Nephron progenitor cell (in vitro differentiated cells): ENCODE results near the gene GRK5.
A peak's percentile ranks its signal among the peaks of the same experiment; 100 is the strongest.

ENCODE experiments used
- DNase-seq: peaks from one replicate; pipeline ENCODE4 v3.0.0; 2021
- H3K27ac Mint-ChIP-seq: 2 replicates; pipeline ENCODE4 v1.8.0; 2021; ENCODE audit warnings: mild to moderate bottlenecking, moderate library complexity, mixed read lengths
- H3K27me3 Mint-ChIP-seq: 2 replicates; pipeline ENCODE4 v1.8.0; 2021; ENCODE audit warnings: mild to moderate bottlenecking, low read depth, mixed read lengths; ENCODE audit not compliant: poor library complexity
- H3K36me3 Mint-ChIP-seq: 2 replicates; pipeline ENCODE4 v1.8.0; 2021; ENCODE audit warnings: low read depth, mixed read lengths
- H3K4me1 Mint-ChIP-seq: 2 replicates; pipeline ENCODE4 v1.8.0; 2021; ENCODE audit warnings: mixed read lengths
- H3K4me3 Mint-ChIP-seq: 2 replicates; pipeline ENCODE4 v1.8.0; 2021; ENCODE audit warnings: mild to moderate bottlenecking, moderate library complexity, mixed read lengths
- H3K9me3 Mint-ChIP-seq: 2 replicates; pipeline ENCODE4 v1.8.0; 2021; ENCODE audit warnings: mild to moderate bottlenecking, moderate library complexity, mixed read lengths
- TF ChIP-seq, protein P1 (sequence below): fragments of 200-600 bp; sonication (generic); IDR thresholded peaks from 2 replicates; pipeline ENCODE4 v1.5.0; 2021; ENCODE audit warnings: antibody characterized with exemption

GRK5 gene

GRCh38 chr10:119414081-119414611, 206.8 kb downstream of the GRK5 start:
- Mint-ChIP-seq H3K27ac (peak overlapping the region; percentile 96), H3K4me1 (peaks cover 96% of the 10 kb centered on the region), H3K4me3 (peak overlapping the region; percentile 39), H3K27me3 (peaks cover 9% of the 10 kb centered on the region), H3K36me3 (no peaks in the 10 kb centered on the region), H3K9me3 (no peaks in the 10 kb centered on the region)
- no peak for DNase-seq
- TF ChIP-seq, protein P1, sequence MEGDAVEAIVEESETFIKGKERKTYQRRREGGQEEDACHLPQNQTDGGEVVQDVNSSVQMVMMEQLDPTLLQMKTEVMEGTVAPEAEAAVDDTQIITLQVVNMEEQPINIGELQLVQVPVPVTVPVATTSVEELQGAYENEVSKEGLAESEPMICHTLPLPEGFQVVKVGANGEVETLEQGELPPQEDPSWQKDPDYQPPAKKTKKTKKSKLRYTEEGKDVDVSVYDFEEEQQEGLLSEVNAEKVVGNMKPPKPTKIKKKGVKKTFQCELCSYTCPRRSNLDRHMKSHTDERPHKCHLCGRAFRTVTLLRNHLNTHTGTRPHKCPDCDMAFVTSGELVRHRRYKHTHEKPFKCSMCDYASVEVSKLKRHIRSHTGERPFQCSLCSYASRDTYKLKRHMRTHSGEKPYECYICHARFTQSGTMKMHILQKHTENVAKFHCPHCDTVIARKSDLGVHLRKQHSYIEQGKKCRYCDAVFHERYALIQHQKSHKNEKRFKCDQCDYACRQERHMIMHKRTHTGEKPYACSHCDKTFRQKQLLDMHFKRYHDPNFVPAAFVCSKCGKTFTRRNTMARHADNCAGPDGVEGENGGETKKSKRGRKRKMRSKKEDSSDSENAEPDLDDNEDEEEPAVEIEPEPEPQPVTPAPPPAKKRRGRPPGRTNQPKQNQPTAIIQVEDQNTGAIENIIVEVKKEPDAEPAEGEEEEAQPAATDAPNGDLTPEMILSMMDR, result no peak

- H3K27ac Mint-ChIP-seq, result no peak overlapping the region
- no peak for DNase-seq
- H3K4me1 Mint-ChIP-seq, result peaks cover 94% of the 10 kb centered on the region
- H3K36me3 Mint-ChIP-seq, result no peaks in the 10 kb centered on the region
- no peaks in the 10 kb centered on the region for H3K9me3 Mint-ChIP-seq
- TF ChIP-seq, protein P1, result no peak
- H3K27me3 Mint-ChIP-seq, result peaks cover 9% of the 10 kb centered on the region
- H3K4me3 Mint-ChIP-seq, result no peak overlapping the region
Measured at GRCh38 chr10:119415121-119415520, 207.8 kb downstream of the GRK5 start.

DNA sequence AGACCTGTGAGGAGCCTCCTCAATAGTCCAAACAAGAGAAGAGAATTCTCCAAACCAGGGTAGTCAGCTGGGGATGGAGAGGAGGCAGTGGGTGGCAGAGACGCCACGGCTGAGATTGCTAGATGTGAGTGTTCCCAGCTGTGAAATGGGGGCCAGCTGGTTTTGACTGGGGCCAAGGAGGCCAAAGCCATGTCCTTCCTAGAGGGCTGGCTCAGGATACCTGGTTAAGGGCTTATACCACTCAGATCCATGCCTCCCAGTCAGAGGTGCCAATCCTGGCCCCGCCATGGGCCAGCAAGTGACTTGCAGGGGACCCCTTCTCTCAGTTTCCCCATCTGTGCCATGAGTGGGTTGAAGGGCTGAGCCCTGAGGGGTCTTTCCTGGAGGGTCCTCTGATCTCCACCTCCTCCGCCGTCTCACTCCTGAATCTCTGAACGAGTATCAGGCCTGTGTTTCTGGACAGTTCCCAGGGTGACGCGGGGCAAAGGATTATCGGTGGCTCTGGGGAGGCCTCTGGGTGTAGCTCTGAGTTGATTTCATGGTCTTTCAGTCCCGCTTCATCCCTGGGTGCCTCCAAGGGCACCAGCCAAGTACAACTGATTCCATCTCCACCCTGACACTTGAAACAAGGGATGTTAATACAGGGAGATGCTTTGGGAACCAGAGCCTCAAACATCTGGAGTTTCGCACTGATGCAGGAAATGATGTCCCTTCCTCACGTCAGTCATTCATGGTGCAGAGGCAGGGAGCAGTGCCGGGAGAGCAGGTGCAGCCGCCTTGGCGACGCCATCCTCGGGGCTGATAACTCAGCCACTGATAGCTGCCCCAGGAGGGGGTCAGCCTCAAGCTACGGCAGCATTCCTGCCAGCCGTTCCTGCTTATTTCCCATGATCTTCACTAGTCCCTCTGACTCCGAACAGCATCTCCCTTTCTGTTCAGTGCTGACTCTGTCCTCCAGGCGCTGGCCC, 208.4 kb downstream of the GRK5 start:
- Mint-ChIP-seq H3K27ac (no peak overlapping the region), H3K4me3 (no peak overlapping the region), H3K27me3 (peaks cover 9% of the 10 kb centered on the region), H3K9me3 (no peaks in the 10 kb centered on the region), H3K36me3 (peaks cover 2% of the 10 kb centered on the region), H3K4me1 (peaks cover 88% of the 10 kb centered on the region)
- TF ChIP-seq, protein P1, result no peak
- DNase-seq, result no peak

GRCh38 chr10:119416855-119417254, 209.5 kb downstream of the GRK5 start:
- DNase-seq, result peak; percentile 67
- Mint-ChIP-seq H3K9me3 (no peaks in the 10 kb centered on the region), H3K4me3 (no peak overlapping the region), H3K27me3 (peaks cover 9% of the 10 kb centered on the region), H3K36me3 (peaks cover 4% of the 10 kb centered on the region), H3K27ac (no peak overlapping the region), H3K4me1 (peaks cover 87% of the 10 kb centered on the region)
- TF ChIP-seq, protein P1, result peak; percentile 70

DNA sequence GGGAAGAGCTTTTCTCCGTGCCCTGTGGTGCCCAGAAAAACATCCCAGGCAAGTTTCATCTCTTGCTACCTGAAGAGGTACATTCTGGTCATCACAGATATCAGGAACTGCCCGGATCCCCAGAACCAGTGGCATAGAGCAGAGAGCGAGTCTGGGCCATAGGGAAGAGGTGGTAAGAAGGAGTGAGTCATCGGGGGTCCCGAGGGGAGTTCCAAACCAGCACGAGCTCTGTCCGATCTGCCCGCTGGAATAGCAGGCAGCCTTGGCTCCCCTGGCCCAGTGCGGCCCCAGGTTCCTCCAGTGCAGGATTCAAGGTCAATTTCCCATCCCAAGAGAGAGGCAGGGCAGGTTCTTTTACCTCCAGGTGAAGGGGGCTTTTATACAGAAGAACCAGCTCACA, 210.5 kb downstream of the GRK5 start:
- no peak for DNase-seq
- no peak overlapping the region for H3K4me3 Mint-ChIP-seq
- peak overlapping the region; percentile 40 for H3K27ac Mint-ChIP-seq
- H3K27me3 Mint-ChIP-seq, result peaks cover 9% of the 10 kb centered on the region
- no peaks in the 10 kb centered on the region for H3K9me3 Mint-ChIP-seq
- H3K36me3 Mint-ChIP-seq, result peaks cover 4% of the 10 kb centered on the region
- H3K4me1 Mint-ChIP-seq, result peaks cover 77% of the 10 kb centered on the region
- TF ChIP-seq, protein P1, result no peak
